G401 (cell line): ENCODE data around the gene DBI. TPM values are rescaled to one million over a fixed set of nuclear protein-coding genes. Genes with fewer than 3 reads are reported as not detected.
"Not testable (repeated sequence)": the region's sequence is repeated elsewhere in the genome, so short reads cannot be mapped to it uniquely, and the experiment has no call there.

Source experiments
- DNase-seq: peaks from one replicate; pipeline ENCODE4 v3.0.0-alpha.2; 2015; ENCODE audit warnings: low spot score
- in situ Hi-C: cut with HindIII; loops from 2 replicates; pipeline ENCODE4 v1.10.0; 2016; ENCODE audit warnings: low sequenced_read_pairs, mixed read lengths
- total RNA-seq: library from RNA; depleted of rRNA; stranded (reverse); fragments of >200 nt; shearing (Covaris generic); gene quantifications from 2 replicates; pipeline ENCODE4 v1.2.3, GENCODE V29; 2014

Gene DBI
- total RNA-seq, 1 experiment from 2014 or later, result 73.3 TPM

- in situ Hi-C loops, result no loop called here
These were observed 6.3 kb upstream of the DBI start for GRCh38 chr2:119360423-119360966.

GRCh38 chr2:119364798-119365197 is 2.0 kb upstream of the DBI start:
- in situ Hi-C loops, result no loop called here
- no peak for DNase-seq

More at GRCh38 chr2:119360423-119360966, 6.3 kb upstream of the DBI start:
- no peak for DNase-seq

GRCh38 chr2:119365436-119365835 is 1.3 kb upstream of the DBI start:
- in situ Hi-C loops, result no loop called here
- no peak for DNase-seq

GRCh38 chr2:119366161-119366648 is 572 bp upstream of the DBI start:
- in situ Hi-C loops, result no loop called here
- peak; percentile 51 for DNase-seq

- in situ Hi-C loops, result no loop called here
- DNase-seq, result peak; percentile 51
These were observed 809 bp downstream of the DBI start for GRCh38 chr2:119367472-119368099.

GRCh38 chr2:119369845-119370244 is 3.1 kb downstream of the DBI start:
- in situ Hi-C loops, result no loop called here
- DNase-seq, result no peak

- DNase-seq, result peak; percentile 72
- in situ Hi-C loops, result no loop called here
These were observed 4.3 kb downstream of the DBI start for GRCh38 chr2:119371111-119371510.

- in situ Hi-C loops, result no loop called here
- DNase-seq, result no peak
These were observed 6.2 kb downstream of the DBI start for GRCh38 chr2:119372778-119373568.

GRCh38 chr2:119373907-119374745 is 7.3 kb downstream of the DBI start:
- DNase-seq, in situ Hi-C loops: not testable (repeated sequence)

- in situ Hi-C loops, DNase-seq: not testable (repeated sequence)
These were observed 9.6 kb downstream of the DBI start for GRCh38 chr2:119376406-119376805.

GRCh38 chr2:119376810-119377209 is 10.0 kb downstream of the DBI start:
- in situ Hi-C loops, result no loop called here
- DNase-seq, result no peak

- in situ Hi-C loops, result no loop called here
- no peak for DNase-seq
These were observed 10.7 kb downstream of the DBI start for GRCh38 chr2:119377294-119377992.

GRCh38 chr2:119377993-119378345 is 11.2 kb downstream of the DBI start:
- DNase-seq, result no peak
- in situ Hi-C loops, result no loop called here

- no peak for DNase-seq
- in situ Hi-C loops, result no loop called here
These were observed 11.8 kb downstream of the DBI start for GRCh38 chr2:119378566-119378965.

- in situ Hi-C loops, result no loop called here
- peak; percentile 84 for DNase-seq
These were observed 16.8 kb downstream of the DBI start for GRCh38 chr2:119383410-119384140.

- in situ Hi-C loops, result no loop called here
- DNase-seq, result no peak
These were observed 18.2 kb downstream of the DBI start for GRCh38 chr2:119384971-119385370.

GRCh38 chr2:119385466-119385865 is 18.7 kb downstream of the DBI start:
- no peak for DNase-seq
- in situ Hi-C loops, result no loop called here

GRCh38 chr2:119387381-119388129 is 20.8 kb downstream of the DBI start:
- DNase-seq, result peak; percentile 52
- in situ Hi-C loops, result no loop called here
